ENCODE results near the gene TYW1.
"Not testable (repeated sequence)": the region's sequence is repeated elsewhere in the genome, so short reads cannot be mapped to it uniquely, and the experiment has no call there.

Gene TYW1

DNA sequence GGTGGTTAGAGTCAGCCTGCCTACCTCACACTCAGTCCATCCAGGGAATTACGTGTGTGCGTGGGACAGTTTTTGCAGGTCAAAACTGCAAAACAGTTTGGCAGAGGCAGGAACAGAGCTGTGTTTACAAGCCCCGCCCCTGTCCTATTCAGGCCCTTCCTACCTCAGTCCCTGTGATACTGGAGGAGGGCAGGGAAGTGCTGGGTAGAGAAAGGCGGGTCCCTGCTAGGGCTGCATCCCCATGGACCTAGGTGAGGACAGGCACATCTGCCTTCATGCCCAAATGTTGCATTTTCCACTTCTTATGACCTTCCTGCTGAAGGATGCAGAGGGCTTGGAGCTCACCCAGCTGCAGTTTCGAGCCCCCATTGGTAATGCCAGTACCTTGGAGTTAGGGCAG, 26.3 kb upstream of the TYW1 start:
- Mint-ChIP-seq H3K27ac (no peak overlapping the region), H3K4me3 (no peak overlapping the region), H3K9me3 (no peaks in the 10 kb centered on the region)

GRCh38 chr7:66974986-66975590, 21.5 kb upstream of the TYW1 start:
- Mint-ChIP-seq H3K4me3 (no peak overlapping the region), H3K27ac (no peak overlapping the region), H3K27me3 (ENCODE audit: low read depth) (no peaks in the 10 kb centered on the region), H3K4me1 (ENCODE audit: low read depth) (no peaks in the 10 kb centered on the region), H3K9me3 (peaks cover 6% of the 10 kb centered on the region), H3K36me3 (ENCODE audit: low read depth) (no peaks in the 10 kb centered on the region)

More for the DNA sequence above, 26.3 kb upstream of the TYW1 start:
- Mint-ChIP-seq H3K36me3 (ENCODE audit: low read depth) (no peaks in the 10 kb centered on the region), H3K4me1 (ENCODE audit: low read depth) (no peaks in the 10 kb centered on the region), H3K27me3 (ENCODE audit: low read depth) (no peaks in the 10 kb centered on the region)

DNA sequence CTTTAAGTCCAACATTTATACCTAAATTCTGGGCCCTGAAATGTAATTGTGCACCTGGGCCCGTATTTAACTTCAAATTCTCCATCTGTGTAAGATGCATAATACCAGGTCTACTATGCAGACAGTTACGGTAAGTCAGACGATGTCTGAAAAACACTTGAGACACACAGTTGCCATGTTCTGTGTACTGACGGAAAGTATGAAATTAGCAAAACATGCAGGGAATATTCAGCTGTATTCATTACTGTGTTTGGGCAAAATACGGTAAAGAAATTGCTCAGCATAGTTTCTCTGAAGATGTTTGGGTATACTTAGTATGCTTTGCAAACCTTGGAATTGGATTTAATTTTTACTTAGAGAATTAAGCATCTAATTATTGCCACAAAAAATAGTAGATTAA, 18.3 kb upstream of the TYW1 start:
- H3K27ac Mint-ChIP-seq; H3K4me1 Mint-ChIP-seq (ENCODE audit: low read depth); H3K4me3 Mint-ChIP-seq; H3K27me3 Mint-ChIP-seq (ENCODE audit: low read depth); H3K36me3 Mint-ChIP-seq (ENCODE audit: low read depth): not testable (repeated sequence)
- peaks cover 13% of the 10 kb centered on the region for H3K9me3 Mint-ChIP-seq

DNA sequence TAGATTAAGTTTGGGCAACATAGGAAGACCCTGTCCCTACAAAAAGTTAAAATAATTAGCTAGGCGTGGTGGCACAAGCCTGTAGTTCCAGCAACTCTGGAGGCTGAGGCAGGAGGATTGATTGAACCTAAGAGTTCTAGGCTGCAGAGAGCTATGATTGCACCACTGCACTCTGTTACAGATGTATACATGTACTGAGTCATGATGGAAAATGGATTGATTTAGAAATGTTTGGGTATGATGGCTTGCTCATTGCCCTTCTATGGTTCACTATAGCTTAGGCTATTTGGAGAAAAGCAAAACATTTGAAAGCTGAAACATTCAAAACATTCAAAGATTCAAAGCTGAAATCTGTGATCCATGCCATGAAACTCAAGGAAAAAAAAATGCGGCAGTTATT, 17.6 kb upstream of the TYW1 start:
- not testable (repeated sequence) for H3K36me3 Mint-ChIP-seq (ENCODE audit: low read depth); H3K27ac Mint-ChIP-seq; H3K4me3 Mint-ChIP-seq; H3K27me3 Mint-ChIP-seq (ENCODE audit: low read depth); H3K4me1 Mint-ChIP-seq (ENCODE audit: low read depth)
- peaks cover 13% of the 10 kb centered on the region for H3K9me3 Mint-ChIP-seq

DNA sequence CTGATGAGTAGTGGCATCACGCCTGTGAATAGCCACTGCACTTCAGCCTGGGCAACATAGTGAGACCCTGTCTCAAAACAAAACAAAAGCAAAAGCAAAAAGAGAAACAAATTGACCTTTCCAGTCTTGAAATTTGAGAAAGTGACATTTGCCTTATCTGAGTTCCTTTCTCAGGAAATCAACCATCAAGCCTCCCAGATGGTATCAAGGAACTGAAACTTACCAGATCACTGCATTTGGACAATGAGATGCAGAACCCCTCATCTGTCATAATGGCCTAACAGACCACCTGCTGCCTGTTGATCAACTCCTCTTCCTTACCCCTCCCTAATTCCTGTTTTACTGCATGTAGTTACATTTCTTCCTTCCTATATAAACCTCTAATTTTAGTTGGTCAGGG, 16.3 kb upstream of the TYW1 start:
- not testable (repeated sequence) for H3K27me3 Mint-ChIP-seq (ENCODE audit: low read depth); H3K36me3 Mint-ChIP-seq (ENCODE audit: low read depth); H3K4me3 Mint-ChIP-seq; H3K4me1 Mint-ChIP-seq (ENCODE audit: low read depth); H3K27ac Mint-ChIP-seq
- peaks cover 13% of the 10 kb centered on the region for H3K9me3 Mint-ChIP-seq

GRCh38 chr7:66989552-66989951, 7.1 kb upstream of the TYW1 start:
- not testable (repeated sequence) for H3K9me3 Mint-ChIP-seq; H3K27ac Mint-ChIP-seq; H3K27me3 Mint-ChIP-seq (ENCODE audit: low read depth); H3K4me3 Mint-ChIP-seq
- Mint-ChIP-seq H3K36me3 (ENCODE audit: low read depth) (peaks cover 25% of the 10 kb centered on the region), H3K4me1 (ENCODE audit: low read depth) (peaks cover 16% of the 10 kb centered on the region)

GRCh38 chr7:66994051-66994450, 2.6 kb upstream of the TYW1 start:
- Mint-ChIP-seq H3K4me3 (peak overlapping the region; percentile 100), H3K36me3 (ENCODE audit: low read depth) (peaks cover 18% of the 10 kb centered on the region), H3K27ac (peak overlapping the region; percentile 100), H3K4me1 (ENCODE audit: low read depth) (peaks cover 22% of the 10 kb centered on the region)
- H3K27me3 Mint-ChIP-seq (ENCODE audit: low read depth); H3K9me3 Mint-ChIP-seq: not testable (repeated sequence)

- H3K9me3 Mint-ChIP-seq; H3K27me3 Mint-ChIP-seq (ENCODE audit: low read depth): not testable (repeated sequence)
- Mint-ChIP-seq H3K27ac (peak overlapping the region; percentile 100), H3K4me3 (peak overlapping the region; percentile 100), H3K4me1 (ENCODE audit: low read depth) (peaks cover 22% of the 10 kb centered on the region), H3K36me3 (ENCODE audit: low read depth) (peaks cover 18% of the 10 kb centered on the region)
Observed at GRCh38 chr7:66994691-66995049, 2.0 kb upstream of the TYW1 start.

- H3K27me3 Mint-ChIP-seq (ENCODE audit: low read depth); H3K9me3 Mint-ChIP-seq: not testable (repeated sequence)
- peak within 1 kb of the TSS; percentile 100 for H3K4me3 Mint-ChIP-seq
- H3K27ac Mint-ChIP-seq: peak within 1 kb of the TSS; percentile 100
- peaks cover 22% of the 10 kb centered on the region for H3K4me1 Mint-ChIP-seq (ENCODE audit: low read depth)
- peaks cover 18% of the 10 kb centered on the region for H3K36me3 Mint-ChIP-seq (ENCODE audit: low read depth)
Observed at GRCh38 chr7:66995050-66995776, 1.4 kb upstream of the TYW1 start, which contains the start of gene SBDS. SBDS (minus strand) TSS chr7:66995586; CDS start chr7:66995417, 169 bp downstream.

DNA sequence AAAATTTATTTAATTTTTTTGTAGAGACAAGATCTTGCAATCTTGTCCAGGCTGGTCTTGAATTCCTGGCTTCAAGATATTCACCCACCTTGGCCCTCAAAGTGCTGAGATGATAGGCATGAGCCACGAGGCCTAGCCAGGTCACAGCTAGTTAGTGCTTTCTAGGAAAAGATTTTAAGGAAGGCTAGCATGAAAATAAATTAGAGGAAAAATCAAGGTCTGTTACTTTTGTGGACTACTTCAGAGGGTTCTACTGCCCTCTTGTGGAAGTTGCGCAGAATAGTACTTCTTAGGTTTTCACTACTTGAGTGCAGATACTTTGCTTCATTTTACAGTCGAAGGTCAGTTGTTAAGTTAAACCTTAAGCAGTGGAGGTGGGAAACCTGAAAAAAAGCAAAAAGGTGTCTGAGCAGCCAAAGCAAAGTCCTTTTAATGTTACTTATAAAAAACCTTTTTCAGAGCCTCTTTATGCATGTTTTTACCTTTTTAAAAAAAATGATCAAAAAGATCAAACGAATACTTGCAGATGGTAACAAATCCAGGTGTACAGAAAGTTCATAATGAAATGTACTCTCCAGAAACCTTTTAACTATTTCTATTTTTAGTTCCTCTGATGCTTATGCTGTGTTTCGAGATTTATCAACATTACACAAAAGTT, 4.1 kb downstream of the TYW1 start:
- not testable (repeated sequence) for H3K4me3 Mint-ChIP-seq; H3K9me3 Mint-ChIP-seq; H3K4me1 Mint-ChIP-seq (ENCODE audit: low read depth); H3K27me3 Mint-ChIP-seq (ENCODE audit: low read depth); H3K27ac Mint-ChIP-seq; H3K36me3 Mint-ChIP-seq (ENCODE audit: low read depth)

GRCh38 chr7:67004145-67004544, 7.5 kb downstream of the TYW1 start:
- not testable (repeated sequence) for H3K4me3 Mint-ChIP-seq; H3K27me3 Mint-ChIP-seq (ENCODE audit: low read depth); H3K27ac Mint-ChIP-seq; H3K4me1 Mint-ChIP-seq (ENCODE audit: low read depth); H3K9me3 Mint-ChIP-seq
- peaks cover 21% of the 10 kb centered on the region for H3K36me3 Mint-ChIP-seq (ENCODE audit: low read depth)

- H3K4me3 Mint-ChIP-seq: no peak overlapping the region
- H3K27me3 Mint-ChIP-seq (ENCODE audit: low read depth): no peaks in the 10 kb centered on the region
- no peak overlapping the region for H3K27ac Mint-ChIP-seq
- peaks cover 5% of the 10 kb centered on the region for H3K4me1 Mint-ChIP-seq (ENCODE audit: low read depth)
- no peaks in the 10 kb centered on the region for H3K9me3 Mint-ChIP-seq
- peaks cover 24% of the 10 kb centered on the region for H3K36me3 Mint-ChIP-seq (ENCODE audit: low read depth)
Observed at GRCh38 chr7:67006965-67007364, 10.3 kb downstream of the TYW1 start.

GRCh38 chr7:67008260-67008659, 11.6 kb downstream of the TYW1 start:
- no peaks in the 10 kb centered on the region for H3K27me3 Mint-ChIP-seq (ENCODE audit: low read depth)
- no peak overlapping the region for H3K27ac Mint-ChIP-seq
- no peak overlapping the region for H3K4me3 Mint-ChIP-seq
- H3K4me1 Mint-ChIP-seq (ENCODE audit: low read depth): peaks cover 4% of the 10 kb centered on the region
- H3K36me3 Mint-ChIP-seq (ENCODE audit: low read depth): peaks cover 21% of the 10 kb centered on the region
- H3K9me3 Mint-ChIP-seq: no peaks in the 10 kb centered on the region

DNA sequence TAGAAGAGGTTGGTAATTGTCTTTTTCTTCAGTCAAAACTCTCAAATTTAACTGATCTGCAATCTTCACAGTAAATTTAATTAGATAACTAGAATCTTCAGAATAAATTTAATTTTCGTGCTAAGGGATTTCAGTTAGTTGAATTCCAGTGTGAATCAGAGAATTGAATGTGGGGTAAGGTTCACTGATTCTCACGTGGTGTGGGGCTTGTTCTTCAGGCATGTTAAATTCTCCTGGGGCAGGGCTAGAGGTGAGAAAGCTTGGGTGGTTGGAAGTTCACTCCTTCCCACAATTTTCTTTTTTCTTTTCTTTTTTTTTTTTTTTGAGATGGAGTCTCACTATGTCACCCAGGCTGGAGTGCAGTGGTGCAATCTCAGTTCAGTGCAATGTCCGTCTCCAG, 13.0 kb downstream of the TYW1 start:
- H3K27ac Mint-ChIP-seq; H3K27me3 Mint-ChIP-seq (ENCODE audit: low read depth); H3K9me3 Mint-ChIP-seq; H3K4me3 Mint-ChIP-seq; H3K4me1 Mint-ChIP-seq (ENCODE audit: low read depth): not testable (repeated sequence)
- H3K36me3 Mint-ChIP-seq (ENCODE audit: low read depth): peaks cover 27% of the 10 kb centered on the region

DNA sequence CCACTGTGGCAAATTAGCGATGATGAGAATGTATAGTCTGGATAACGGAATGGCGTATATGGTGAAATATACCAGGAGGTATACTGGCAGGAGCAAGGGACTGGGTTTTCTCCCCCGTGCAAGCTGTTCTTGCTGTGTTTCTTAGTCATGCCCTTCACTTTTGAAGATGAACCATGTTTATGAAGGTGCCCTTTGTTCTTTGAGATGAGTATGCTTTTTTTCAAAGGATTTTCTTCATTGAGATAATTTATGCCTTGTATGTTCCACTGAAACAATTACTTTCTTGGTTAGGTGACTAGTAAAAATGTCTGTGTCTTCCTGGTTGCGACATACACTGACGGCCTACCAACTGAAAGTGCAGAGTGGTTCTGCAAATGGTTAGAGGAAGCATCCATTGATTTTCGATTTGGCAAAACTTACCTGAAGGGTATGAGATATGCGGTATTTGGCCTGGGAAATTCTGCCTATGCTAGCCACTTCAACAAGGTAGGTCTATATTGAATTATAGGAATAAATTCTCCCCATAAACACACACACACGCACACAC, 17.5 kb downstream of the TYW1 start:
- H3K27me3 Mint-ChIP-seq (ENCODE audit: low read depth); H3K27ac Mint-ChIP-seq; H3K4me1 Mint-ChIP-seq (ENCODE audit: low read depth); H3K4me3 Mint-ChIP-seq; H3K9me3 Mint-ChIP-seq: not testable (repeated sequence)
- H3K36me3 Mint-ChIP-seq (ENCODE audit: low read depth): peaks cover 26% of the 10 kb centered on the region

Measured in T-helper 1 cell treated with Interleukin-12 subunit alpha and Interleukin-12 subunit beta and Interleukin-4 antibody, amounts not matched to agents 30 μg/mL and 1 μg/mL, for 36 hours (primary cell).